Measurements from ENCODE around the gene NKG7. TPM values are rescaled to one million over a fixed set of nuclear protein-coding genes. Genes with fewer than 3 reads are reported as not detected.

NKG7 gene
- total and polyA plus RNA-seq, 2 experiments from 2014 or later = not detected

- DNase-seq (ENCODE audit: low spot score) (peak; percentile 97), ATAC-seq (peak; percentile 87)
- Mint-ChIP-seq H3K27me3 (ENCODE audit: insufficient read depth, low read depth, poor library complexity) (peaks cover 32% of the 10 kb centered on the region), H3K9me3 (peaks cover 11% of the 10 kb centered on the region), H3K27ac (no peak overlapping the region), H3K4me1 (peaks cover 5% of the 10 kb centered on the region; the same call in 1 of the 3 replicates), H3K36me3 (ENCODE audit: low read depth) (no peaks in the 10 kb centered on the region), H3K4me3 (peak overlapping the region; percentile 59; the same call in 1 of the 3 replicates)
- no peaks in the 10 kb centered on the region for H3F3A ChIP-seq (replicated peaks; ENCODE audit: low read depth)
- TF ChIP-seq NANOG (IDR thresholded peaks at IDR 0.05; ENCODE audit: borderline replicate concordance) = no peak
- TF ChIP-seq JUNB (IDR thresholded peaks at IDR 0.05; ENCODE audit: unreplicated experiment) = no peak
- TF ChIP-seq CTCF (conservative IDR thresholded peaks at IDR 0.05; ENCODE audit: low read depth in 2 of 2) = peak; percentile 92 to 94
- TF ChIP-seq STAT1 (IDR thresholded peaks at IDR 0.05; ENCODE audit: unreplicated experiment) = no peak
- TF ChIP-seq ZNF114 (CRISPR knock-in tag; IDR thresholded peaks at IDR 0.05) = no peak
- TF ChIP-seq REST (IDR thresholded peaks at IDR 0.05; ENCODE audit: unreplicated experiment) = peak; percentile 99
- no peak for TF ChIP-seq EZH2phosphoT487 (IDR thresholded peaks at IDR 0.05; ENCODE audit: unreplicated experiment)
- no peak for TF ChIP-seq EZH2 (IDR thresholded peaks at IDR 0.05; ENCODE audit: low read depth, unreplicated experiment)
- TF ChIP-seq CREB1 (CRISPR knock-in tag; IDR thresholded peaks at IDR 0.05; ENCODE audit: low read depth) = no peak; the same call in 1 of the 2 replicates
- no peak for TF ChIP-seq ETS1 (IDR thresholded peaks at IDR 0.05)
- H3K4me1 ChIP-seq (ENCODE audit: insufficient read depth) = peaks cover 6% of the 10 kb centered on the region; the same call in 1 of the 2 replicates
- H2AFZ ChIP-seq = no peak overlapping the region
- peaks cover 10% of the 10 kb centered on the region; the same call in 1 of the 2 replicates for H3K27me3 ChIP-seq (ENCODE audit: insufficient read depth)
- H3K9me2 ChIP-seq (ENCODE audit: insufficient read depth) = no peaks in the 10 kb centered on the region
- no peaks in the 10 kb centered on the region for H3K79me2 ChIP-seq (replicated peaks; ENCODE audit: insufficient read depth)
- H3K4me3 ChIP-seq = peak overlapping the region; percentile 44
- no peak overlapping the region for H3K27ac ChIP-seq (ENCODE audit: low read depth)
- H4K20me1 ChIP-seq (replicated peaks; ENCODE audit: insufficient read depth) = no peaks in the 10 kb centered on the region
- no peaks in the 10 kb centered on the region for H3K36me3 ChIP-seq (ENCODE audit: insufficient read depth)
- H3K4me2 ChIP-seq = peak overlapping the region; percentile 78
These were observed 49.6 kb upstream of the NKG7 start for GRCh38 chr19:51422053-51422448.
